Astrocyte (in vitro differentiated cells and primary cell): Measurements from ENCODE around the gene CER1. TPM values are rescaled to one million over a fixed set of nuclear protein-coding genes. Genes with fewer than 3 reads are reported as not detected.

Experiments used
- DNase-seq: peaks from one replicate; pipeline ENCODE4 v3.0.0-alpha.2; 2010; ENCODE audit warnings: low read depth
- FAIRE-seq: peaks from 2 replicates; lab custom pipeline; 2011; peaks lifted over from hg19 to GRCh38; lab: Jason Lieb, UNC
- H2AFZ ChIP-seq: 2 replicates; pipeline ENCODE4 v1.6.0; 2012; ENCODE audit warnings: low read depth, low read length, inconsistent platforms
- H3K27ac ChIP-seq: 2 replicates; pipeline ENCODE4 v1.5.1; 2011; ENCODE audit warnings: low read depth, low read length, inconsistent platforms
- H3K27me3 ChIP-seq: 2 replicates; pipeline ENCODE4 v1.6.0; 2011; ENCODE audit warnings: low read length, inconsistent platforms; ENCODE audit not compliant: insufficient read depth
- H3K36me3 ChIP-seq: 2 replicates; pipeline ENCODE4 v1.5.1; 2011; ENCODE audit warnings: low read length, inconsistent platforms; ENCODE audit not compliant: insufficient read depth
- H3K4me1 ChIP-seq: 2 replicates; pipeline ENCODE4 v1.5.1; 2011; ENCODE audit warnings: low read length, inconsistent platforms; ENCODE audit not compliant: insufficient read depth
- H3K4me2 ChIP-seq: 2 replicates; pipeline ENCODE4 v1.6.0; 2012; ENCODE audit warnings: low read length, inconsistent platforms
- H3K4me3 ChIP-seq: 2 replicates; pipeline ENCODE4 v1.5.1; 2011; ENCODE audit warnings: low read depth, mild to moderate bottlenecking, low read length, inconsistent platforms; ENCODE audit not compliant: insufficient read depth
- H3K79me2 ChIP-seq: 2 replicates; pipeline ENCODE4 v1.6.0; 2012; ENCODE audit warnings: mild to moderate bottlenecking, low read length, inconsistent platforms; ENCODE audit not compliant: insufficient read depth
- H3K9ac ChIP-seq: 2 replicates; pipeline ENCODE4 v1.6.0; 2012; ENCODE audit warnings: mild to moderate bottlenecking, low read length, inconsistent platforms
- H3K9me3 ChIP-seq: 2 replicates; pipeline ENCODE4 v1.5.1; 2012; ENCODE audit warnings: low read depth, mild to moderate bottlenecking, low read length, inconsistent platforms; ENCODE audit not compliant: insufficient read depth
- H4K20me1 ChIP-seq: 2 replicates; pipeline ENCODE4 v1.6.0; 2012; ENCODE audit warnings: low read length, inconsistent platforms; ENCODE audit not compliant: insufficient read depth
- H3K27ac Mint-ChIP-seq: one replicate; pipeline ENCODE4 v1.8.0; 2021; ENCODE audit warnings: mild to moderate bottlenecking, mixed read lengths; ENCODE audit not compliant: unreplicated experiment
- H3K27me3 Mint-ChIP-seq: one replicate; pipeline ENCODE4 v1.8.0; 2021; ENCODE audit warnings: low read depth, mixed read lengths; ENCODE audit not compliant: unreplicated experiment
- H3K36me3 Mint-ChIP-seq: one replicate; pipeline ENCODE4 v1.8.0; 2021; ENCODE audit warnings: low read depth, mixed read lengths; ENCODE audit not compliant: unreplicated experiment
- H3K4me1 Mint-ChIP-seq: one replicate; pipeline ENCODE4 v1.8.0; 2021; ENCODE audit warnings: low read depth, mixed read lengths; ENCODE audit not compliant: unreplicated experiment
- H3K4me3 Mint-ChIP-seq: one replicate; pipeline ENCODE4 v1.8.0; 2021; ENCODE audit warnings: mild to moderate bottlenecking, moderate library complexity, mixed read lengths; ENCODE audit not compliant: unreplicated experiment
- H3K9me3 Mint-ChIP-seq: one replicate; pipeline ENCODE4 v1.8.0; 2021; ENCODE audit warnings: mild to moderate bottlenecking, mixed read lengths; ENCODE audit not compliant: unreplicated experiment
- CTCF ChIP-seq: IDR thresholded peaks from 2 replicates; pipeline ENCODE4 v1.5.1; 2011; ENCODE audit warnings: low read depth, mild to moderate bottlenecking, inconsistent platforms, low read length, moderate library complexity; ENCODE audit not compliant: insufficient read depth
- EZH2 ChIP-seq: IDR thresholded peaks from 2 replicates; pipeline ENCODE4 v1.6.1; 2012; ENCODE audit warnings: mild to moderate bottlenecking, low read length, inconsistent platforms; ENCODE audit not compliant: insufficient read depth
- total RNA-seq: library from RNA; stranded (reverse); gene quantifications from 2 replicates; pipeline ENCODE4 v1.2.1, GENCODE V29; 2021

CER1 gene
- total RNA-seq, 1 donor from 2014 or later = 2.8 TPM

GRCh38 chr9:14768405-14769229 lies 46.1 kb upstream of the CER1 start:
- Mint-ChIP-seq H3K9me3 (no peaks in the 10 kb centered on the region), H3K4me1 (no peaks in the 10 kb centered on the region), H3K27ac (no peak overlapping the region), H3K4me3 (no peak overlapping the region), H3K36me3 (no peaks in the 10 kb centered on the region), H3K27me3 (peaks cover 1% of the 10 kb centered on the region)
- Histone ChIP-seq H3K27me3 (peaks cover 4% of the 10 kb centered on the region), H3K4me2 (peak overlapping the region; percentile 62), H3K9me3 (no peaks in the 10 kb centered on the region), H3K27ac (no peak overlapping the region), H3K79me2 (no peaks in the 10 kb centered on the region), H3K9ac (no peak overlapping the region), H3K36me3 (no peaks in the 10 kb centered on the region), H2AFZ (no peak overlapping the region), H4K20me1 (no peaks in the 10 kb centered on the region), H3K4me1 (no peaks in the 10 kb centered on the region), H3K4me3 (no peak overlapping the region)
- DNase-seq = peak; percentile 13
- no peak for TF ChIP-seq EZH2
- TF ChIP-seq CTCF = peak; percentile 69
- FAIRE-seq = peak; percentile 49

GRCh38 chr9:14766299-14766698 lies 43.8 kb upstream of the CER1 start:
- Histone ChIP-seq H4K20me1 (no peaks in the 10 kb centered on the region), H3K9ac (no peak overlapping the region), H3K27me3 (peaks cover 4% of the 10 kb centered on the region), H2AFZ (no peak overlapping the region), H3K4me1 (no peaks in the 10 kb centered on the region), H3K4me3 (no peak overlapping the region), H3K4me2 (no peak overlapping the region), H3K36me3 (no peaks in the 10 kb centered on the region), H3K27ac (no peak overlapping the region), H3K79me2 (no peaks in the 10 kb centered on the region), H3K9me3 (no peaks in the 10 kb centered on the region)
- Mint-ChIP-seq H3K27ac (no peak overlapping the region), H3K4me3 (no peak overlapping the region), H3K36me3 (no peaks in the 10 kb centered on the region), H3K4me1 (no peaks in the 10 kb centered on the region), H3K27me3 (peaks cover 1% of the 10 kb centered on the region), H3K9me3 (no peaks in the 10 kb centered on the region)
- TF ChIP-seq EZH2 = no peak
- no peak for TF ChIP-seq CTCF
- FAIRE-seq (no peak), DNase-seq (peak; percentile 11)

GRCh38 chr9:14761584-14761983 lies 39.1 kb upstream of the CER1 start:
- Histone ChIP-seq H3K79me2 (no peaks in the 10 kb centered on the region), H3K4me3 (no peak overlapping the region), H3K27me3 (peaks cover 6% of the 10 kb centered on the region), H3K36me3 (no peaks in the 10 kb centered on the region), H2AFZ (peak overlapping the region; percentile 47), H3K4me1 (no peaks in the 10 kb centered on the region), H4K20me1 (no peaks in the 10 kb centered on the region), H3K27ac (no peak overlapping the region), H3K9ac (no peak overlapping the region), H3K4me2 (no peak overlapping the region), H3K9me3 (no peaks in the 10 kb centered on the region)
- DNase-seq (no peak), FAIRE-seq (no peak)
- no peaks in the 10 kb centered on the region for H3K4me1 Mint-ChIP-seq
- no peaks in the 10 kb centered on the region for H3K36me3 Mint-ChIP-seq
- no peak overlapping the region for H3K27ac Mint-ChIP-seq
- peaks cover 1% of the 10 kb centered on the region for H3K27me3 Mint-ChIP-seq
- no peak overlapping the region for H3K4me3 Mint-ChIP-seq
- no peaks in the 10 kb centered on the region for H3K9me3 Mint-ChIP-seq
- no peak for TF ChIP-seq CTCF
- no peak for TF ChIP-seq EZH2
